T-helper 1 cell (primary cell): Measurements from ENCODE around the gene ARF4.
"Not testable (repeated sequence)": the region's sequence is repeated elsewhere in the genome, so short reads cannot be mapped to it uniquely, and the experiment has no call there.

Source experiments
- DNase-seq, 5 donors: peaks; one replicate each; pipeline ENCODE4 v3.0.0-alpha.2; 2012 to 2020
- total RNA-seq, 4 donors: gene quantifications; one replicate each; lab custom pipeline; 2026; lab: John Stamatoyannopoulos, UW

ARF4 gene
- total RNA-seq, result 82.7 to 163 (median 126) reads per million in 4 donors

- DNase-seq, result peak; percentile 98 to 100 (median 99)
These were observed at the start of gene ARF4 for GRCh38 chr3:57597127-57597923. Gene ARF4 (minus strand): TSS chr3:57597344. CDS start chr3:57597140, 204 bp downstream.

- no peak for DNase-seq
These were observed 49.6 kb upstream of the ARF4 start for GRCh38 chr3:57646723-57647122.

- no peak for DNase-seq
These were observed 47.6 kb upstream of the ARF4 start for GRCh38 chr3:57644740-57645139.

GRCh38 chr3:57637391-57637790 is 40.2 kb upstream of the ARF4 start:
- DNase-seq, result no peak

- not testable (repeated sequence) for DNase-seq
These were observed 37.1 kb upstream of the ARF4 start for GRCh38 chr3:57634259-57634658.

GRCh38 chr3:57627976-57628375 is 30.8 kb upstream of the ARF4 start:
- DNase-seq, result no peak

GRCh38 chr3:57624801-57625200 is 27.7 kb upstream of the ARF4 start:
- no peak for DNase-seq

- no peak for DNase-seq
These were observed 25.2 kb upstream of the ARF4 start for GRCh38 chr3:57622362-57622761.

- DNase-seq, result no peak
These were observed 20.6 kb upstream of the ARF4 start for GRCh38 chr3:57617739-57618138.

GRCh38 chr3:57616233-57616632 is 19.1 kb upstream of the ARF4 start:
- no peak for DNase-seq

GRCh38 chr3:57611870-57612269 is 14.7 kb upstream of the ARF4 start:
- DNase-seq, result not testable (repeated sequence)

- no peak for DNase-seq
These were observed 8.5 kb upstream of the ARF4 start for GRCh38 chr3:57605683-57606082.

- no peak for DNase-seq
These were observed 7.8 kb upstream of the ARF4 start for GRCh38 chr3:57604971-57605370.

GRCh38 chr3:57600195-57600594 is 3.1 kb upstream of the ARF4 start:
- no peak for DNase-seq

- DNase-seq, result no peak
These were observed 1.7 kb upstream of the ARF4 start for GRCh38 chr3:57598765-57599360.

GRCh38 chr3:57596495-57597126 is 533 bp downstream of the ARF4 start:
- peak; percentile 49 to 70 (median 58) for DNase-seq

- no peak for DNase-seq
These were observed 2.6 kb downstream of the ARF4 start for GRCh38 chr3:57594576-57594975.

- no peak for DNase-seq
These were observed 3.0 kb downstream of the ARF4 start for GRCh38 chr3:57594144-57594543.

- DNase-seq, result no peak
These were observed 4.8 kb downstream of the ARF4 start for GRCh38 chr3:57592306-57592705.

GRCh38 chr3:57587905-57588304 is 9.2 kb downstream of the ARF4 start:
- no peak for DNase-seq

- DNase-seq, result no peak
These were observed 10.4 kb downstream of the ARF4 start for GRCh38 chr3:57586778-57587177.

GRCh38 chr3:57583544-57583943 is 13.6 kb downstream of the ARF4 start:
- DNase-seq, result no peak

- DNase-seq, result no peak
These were observed 14.5 kb downstream of the ARF4 start for GRCh38 chr3:57582474-57583168.
